Activated CD8-positive, alpha-beta memory T cell treated with anti-CD3 and anti-CD28 coated beads, Interleukin-2, amount 50 U/mL, for 48 hours (primary cell): ENCODE results near the gene MPRIP.
A peak's percentile ranks its signal among the peaks of the same experiment; 100 is the strongest.
"Not testable (repeated sequence)": the region's sequence is repeated elsewhere in the genome, so short reads cannot be mapped to it uniquely, and the experiment has no call there.

Experiments used
- DNase-seq: peaks from one replicate; pipeline ENCODE4 v3.0.0-alpha.2; 2020

Gene MPRIP

GRCh38 chr17:17172001-17172939 lies 130.0 kb downstream of the MPRIP start:
- no peak for DNase-seq

GRCh38 chr17:17172990-17173389 lies 130.7 kb downstream of the MPRIP start:
- DNase-seq: no peak

DNA sequence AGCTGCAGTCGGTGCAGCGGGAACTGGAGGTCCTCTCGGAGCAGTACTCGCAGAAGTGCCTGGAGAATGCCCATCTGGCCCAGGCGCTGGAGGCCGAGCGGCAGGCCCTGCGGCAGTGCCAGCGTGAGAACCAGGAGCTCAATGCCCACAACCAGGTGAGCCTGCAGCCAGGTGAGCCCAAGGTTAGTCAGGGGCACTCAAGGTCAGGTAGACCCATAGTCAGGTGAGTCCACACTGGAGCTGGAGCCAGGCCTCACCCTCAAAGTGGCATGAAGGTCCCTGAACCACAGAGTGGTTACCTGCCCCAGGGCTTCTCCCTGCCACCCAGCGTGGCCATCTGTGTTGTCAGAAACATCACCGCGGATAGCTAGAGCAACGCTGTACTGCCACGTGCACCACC lies 131.7 kb downstream of the MPRIP start:
- no peak for DNase-seq

- no peak for DNase-seq
These were observed 133.1 kb downstream of the MPRIP start for GRCh38 chr17:17175340-17175739.

DNA sequence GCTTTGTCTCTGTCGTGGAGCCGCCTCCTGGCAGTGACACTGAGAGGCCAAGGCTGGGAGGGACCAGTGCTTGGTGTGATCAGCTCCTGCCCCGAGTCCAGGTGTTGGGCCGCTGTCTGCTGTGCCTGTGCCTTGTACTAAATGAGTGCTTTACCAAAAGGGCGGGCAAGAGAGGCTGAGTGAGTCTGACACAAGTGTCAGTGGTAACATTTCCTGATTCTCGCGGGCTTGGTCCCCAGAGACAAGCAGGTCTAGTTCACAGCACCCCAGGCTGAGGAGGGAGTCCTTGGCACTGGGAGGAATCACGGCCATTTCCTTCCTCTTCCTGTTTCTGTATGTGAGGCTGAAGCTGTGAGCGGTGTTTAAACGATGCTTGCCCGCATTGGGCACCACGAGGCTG lies 133.7 kb downstream of the MPRIP start:
- no peak for DNase-seq

GRCh38 chr17:17176341-17176740 lies 134.1 kb downstream of the MPRIP start:
- no peak for DNase-seq

- no peak for DNase-seq
These were observed 134.9 kb downstream of the MPRIP start for GRCh38 chr17:17177176-17177575.

DNA sequence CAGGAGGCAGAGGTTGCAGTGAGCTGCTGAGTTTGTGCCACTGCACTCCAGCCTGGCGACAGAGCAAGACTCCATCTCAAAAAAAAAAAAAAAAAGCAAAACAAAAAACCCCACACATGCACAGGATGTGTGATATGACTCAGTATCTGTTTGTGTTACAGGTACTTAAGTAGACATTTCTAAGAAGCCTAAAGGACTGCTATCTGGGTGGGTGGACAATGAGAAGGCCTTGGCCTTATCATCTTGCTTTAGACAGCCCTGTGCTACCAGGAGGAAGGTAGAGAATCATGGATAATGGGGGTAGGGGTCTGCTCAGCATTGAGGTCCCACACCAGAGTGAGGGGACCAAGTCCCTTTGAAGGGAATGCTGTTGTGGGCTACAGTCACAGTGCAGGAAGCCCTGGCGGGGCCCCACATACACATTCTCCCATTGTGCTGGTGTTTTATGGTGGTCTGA lies 137.1 kb downstream of the MPRIP start:
- no peak for DNase-seq

DNA sequence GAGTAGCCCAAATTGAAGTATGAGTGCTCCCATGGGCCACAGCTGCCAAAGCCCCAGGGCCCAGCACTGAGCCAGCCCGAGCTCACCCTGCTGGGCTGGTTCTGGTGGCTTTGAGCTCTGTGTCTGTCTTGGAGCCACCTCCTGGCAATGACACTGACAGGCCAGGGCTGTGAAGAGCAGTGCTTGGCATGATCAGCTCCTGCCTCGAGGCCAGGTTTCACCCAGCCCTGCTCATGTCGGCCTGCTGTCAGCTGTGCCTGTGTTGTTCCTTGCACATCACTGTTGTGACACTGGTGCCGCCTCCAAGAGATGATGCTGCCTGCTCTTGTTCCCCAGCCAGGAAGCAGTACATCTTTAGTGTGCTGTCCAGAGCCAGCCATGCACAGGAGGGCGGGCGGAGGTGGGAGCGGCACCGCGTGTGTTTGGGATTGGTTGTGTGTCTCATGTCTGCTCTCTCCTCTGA lies 137.9 kb downstream of the MPRIP start:
- no peak for DNase-seq

- no peak for DNase-seq
These were observed 138.7 kb downstream of the MPRIP start for GRCh38 chr17:17180741-17181525.

- DNase-seq: no peak
These were observed 139.7 kb downstream of the MPRIP start for GRCh38 chr17:17181666-17182597.

- no peak for DNase-seq
These were observed 140.4 kb downstream of the MPRIP start for GRCh38 chr17:17182598-17183136.

DNA sequence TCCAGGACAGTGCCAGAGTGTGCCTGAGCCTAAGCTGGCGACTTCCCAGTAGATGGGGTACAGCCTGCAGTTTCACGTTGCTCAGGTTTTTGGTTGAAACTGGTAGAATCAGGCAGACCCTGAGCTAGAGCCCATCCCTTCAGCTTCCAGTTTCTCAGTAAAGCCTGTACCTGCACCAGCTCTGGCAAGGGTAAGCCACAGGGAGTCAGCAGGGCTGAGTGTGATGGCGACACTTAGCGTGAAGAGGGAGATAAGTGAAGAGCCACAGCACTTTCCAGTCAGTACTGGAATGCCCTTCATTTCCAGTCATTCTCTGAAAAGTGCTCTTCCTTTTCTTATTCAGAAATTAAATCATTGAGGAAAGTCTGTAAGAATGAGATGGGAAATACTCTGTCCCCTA lies 141.5 kb downstream of the MPRIP start:
- DNase-seq: no peak

GRCh38 chr17:17184985-17185757 lies 142.9 kb downstream of the MPRIP start:
- not testable (repeated sequence) for DNase-seq

DNA sequence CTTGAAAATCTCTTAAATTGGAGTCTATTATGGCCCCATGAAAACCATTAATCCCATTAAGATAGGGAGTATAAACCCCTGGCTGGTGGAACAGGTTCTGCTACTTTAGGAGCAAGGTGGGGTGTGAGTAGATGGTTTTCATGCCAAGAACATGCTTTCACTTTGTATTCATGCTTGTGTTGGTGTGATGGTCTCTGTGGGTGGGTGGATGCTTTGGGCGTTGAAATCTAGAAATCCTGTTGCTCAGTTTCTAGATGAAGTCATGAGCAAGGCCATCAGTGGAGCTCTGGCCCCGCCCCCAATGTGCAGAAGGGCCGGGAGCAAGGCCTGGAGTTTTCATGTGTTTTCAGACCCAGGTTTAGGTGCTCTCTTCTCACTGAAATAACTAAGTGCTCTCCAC lies 143.8 kb downstream of the MPRIP start:
- DNase-seq: peak; percentile 73

DNA sequence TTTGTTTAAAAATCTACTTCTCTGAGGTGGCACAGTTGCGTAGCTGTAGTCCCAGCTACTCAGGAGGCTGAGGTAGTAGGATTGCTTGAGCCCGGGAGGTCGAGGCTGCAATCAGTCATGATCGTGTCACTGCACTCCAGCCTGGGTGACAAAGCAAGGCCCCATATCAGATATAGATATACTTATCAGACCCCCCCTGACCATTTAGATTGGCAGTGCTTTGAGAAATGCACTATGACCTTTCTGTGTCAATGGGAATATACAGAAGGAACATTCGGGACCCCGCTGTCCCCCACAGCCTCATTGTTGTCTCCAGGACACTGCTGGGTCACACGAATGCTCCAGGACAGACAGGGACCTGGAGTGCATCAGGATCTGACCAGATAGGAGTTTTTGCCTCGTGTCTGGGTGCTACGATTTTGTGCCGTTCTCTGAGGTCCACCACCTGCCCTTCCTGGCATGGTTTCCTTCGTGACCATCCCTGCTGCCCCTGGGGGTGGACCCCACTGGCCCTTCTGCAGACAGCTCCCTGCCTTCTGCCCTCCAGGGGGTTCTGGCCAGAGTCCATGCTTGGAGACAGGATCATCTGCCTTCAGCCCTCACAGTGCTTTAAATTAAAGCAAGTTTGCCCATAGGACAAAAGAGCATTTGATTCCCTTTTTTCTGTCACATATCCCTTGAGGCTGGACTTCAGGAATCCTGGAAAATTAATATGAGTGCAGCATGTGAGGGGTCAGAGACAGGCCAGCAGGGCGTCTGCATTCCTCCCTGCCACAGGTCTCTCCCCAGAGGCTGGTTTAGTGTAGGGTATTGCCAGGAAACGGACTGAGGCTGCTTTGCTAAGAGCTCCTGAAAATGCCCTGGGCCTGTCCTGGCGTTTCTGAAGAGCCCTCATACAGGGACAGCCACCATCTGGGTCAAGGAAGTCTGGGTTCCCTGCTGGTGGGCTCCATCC lies 144.6 kb downstream of the MPRIP start:
- no peak for DNase-seq

- no peak for DNase-seq
These were observed 146.3 kb downstream of the MPRIP start for GRCh38 chr17:17188586-17188985.

- no peak for DNase-seq
These were observed 147.3 kb downstream of the MPRIP start for GRCh38 chr17:17189559-17189958.

DNA sequence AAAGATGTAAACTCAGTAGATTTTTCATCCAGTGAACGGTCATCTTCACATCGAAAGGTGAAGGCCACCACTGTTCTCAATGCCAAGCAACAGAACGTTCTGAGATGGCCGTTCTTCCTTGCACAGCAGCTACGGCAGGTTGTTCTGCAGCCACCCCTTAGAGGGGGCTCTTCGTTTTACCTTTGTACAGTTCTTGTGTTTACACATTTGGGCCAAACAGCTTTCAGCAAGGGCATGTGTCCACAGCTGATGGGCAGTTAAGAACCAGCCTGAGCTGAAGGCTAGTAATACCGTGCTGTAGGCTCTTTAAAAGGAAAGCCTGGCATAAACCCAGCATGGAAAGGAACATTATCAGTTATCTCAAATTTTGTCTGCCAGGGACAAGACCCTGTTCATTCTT lies 147.9 kb downstream of the MPRIP start:
- no peak for DNase-seq

DNA sequence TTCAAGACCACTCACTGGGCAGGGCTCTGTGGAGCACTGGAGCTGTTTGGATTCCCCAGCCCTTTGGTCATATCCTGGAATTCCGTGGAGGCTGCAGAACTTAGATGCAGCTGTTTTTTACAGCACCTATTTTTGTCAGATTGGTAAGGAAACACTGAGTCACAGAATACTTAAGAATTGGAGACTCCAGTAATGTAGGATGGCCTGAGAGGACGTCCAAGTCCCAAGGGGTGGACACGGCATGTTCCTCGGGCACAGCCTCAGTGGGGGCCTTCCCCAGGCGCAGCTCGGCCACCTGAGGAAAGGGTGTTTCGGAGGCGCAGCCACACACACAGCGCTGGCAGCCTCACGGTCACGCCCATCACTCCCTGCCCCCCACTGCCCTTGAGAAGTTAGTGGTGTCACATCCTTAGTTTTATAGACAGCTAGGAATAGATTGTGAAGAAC lies 149.1 kb downstream of the MPRIP start:
- DNase-seq: no peak
